HepG2 (cell line): Measurements from ENCODE around the gene BLOC1S4. TPM values are rescaled to one million over a fixed set of nuclear protein-coding genes. Genes with fewer than 3 reads are reported as not detected.

Experiments used
- ATF7-NPFF ChIP-seq: sonication (generic); formaldehyde crosslinking; IDR thresholded peaks from 2 replicates; pipeline ENCODE4 v1.8.1; 2023; ENCODE audit warnings: mild to moderate bottlenecking, low read depth, missing genetic modification reagents, moderate library complexity
- SMARCC2 ChIP-seq: fragments of 450-650 bp; IDR thresholded peaks from 2 replicates; pipeline ENCODE4 v1.6.1; 2017; ENCODE audit warnings: antibody characterized with exemption, mild to moderate bottlenecking
- SNRNP70 ChIP-seq: fragments of 200-400 bp; formaldehyde crosslinking; IDR thresholded peaks from 2 replicates; pipeline ENCODE4 v1.6.1; 2017; ENCODE audit warnings: mild to moderate bottlenecking, low read depth, low read length, moderate library complexity
- SP2 ChIP-seq: sonication (generic); formaldehyde crosslinking; IDR thresholded peaks from 2 replicates; pipeline ENCODE4 v1.5.1; 2020; ENCODE audit warnings: mild to moderate bottlenecking, missing genetic modification reagents
- SRSF4 ChIP-seq: fragments of 200-400 bp; formaldehyde crosslinking; IDR thresholded peaks from one replicate; pipeline ENCODE4 v1.6.1; 2018; ENCODE audit warnings: mild to moderate bottlenecking, low read depth, low read length, moderate library complexity; ENCODE audit not compliant: poor library complexity, severe bottlenecking
- SRSF9 ChIP-seq: fragments of 200-400 bp; formaldehyde crosslinking; IDR thresholded peaks from 2 replicates; pipeline ENCODE4 v1.6.1; 2018; ENCODE audit warnings: borderline replicate concordance, mild to moderate bottlenecking, low read depth, low read length; ENCODE audit not compliant: insufficient read depth, poor library complexity, severe bottlenecking
- TRAFD1 ChIP-seq: sonication (generic); formaldehyde crosslinking; IDR thresholded peaks from 2 replicates; pipeline ENCODE4 v1.5.1; 2020; ENCODE audit warnings: missing genetic modification reagents, mild to moderate bottlenecking, borderline replicate concordance
- ZBTB39 ChIP-seq: sonication (generic); formaldehyde crosslinking; IDR thresholded peaks from 2 replicates; pipeline ENCODE4 v1.5.0; 2020; ENCODE audit warnings: missing genetic modification reagents
- ZFP1 ChIP-seq: IDR thresholded peaks from 2 replicates; pipeline ENCODE4 v1.6.1; 2016
- ZNF441 ChIP-seq: sonication (generic); formaldehyde crosslinking; IDR thresholded peaks from 2 replicates; pipeline ENCODE4 v1.7.0; 2021; ENCODE audit warnings: missing genetic modification reagents, borderline replicate concordance
- ZNF484 ChIP-seq: sonication (generic); formaldehyde crosslinking; IDR thresholded peaks from 2 replicates; pipeline ENCODE4 v1.5.1; 2020; ENCODE audit warnings: mild to moderate bottlenecking, low read depth, missing genetic modification reagents, borderline replicate concordance
- ZNF589 ChIP-seq: sonication (generic); formaldehyde crosslinking; conservative IDR thresholded peaks from 2 replicates; pipeline ENCODE4 v1.8.0; 2022; ENCODE audit warnings: mild to moderate bottlenecking, moderate library complexity, missing genetic modification reagents
- ZNF605 ChIP-seq: sonication (generic); formaldehyde crosslinking; IDR thresholded peaks from 2 replicates; pipeline ENCODE4 v1.8.0; 2022; ENCODE audit warnings: mild to moderate bottlenecking, missing genetic modification reagents
- polyA plus RNA-seq, 8 experiments: library from polyadenylated mRNA; depleted of rRNA in 3 of 8; stranded (reverse) in 7 of 8; unstranded in 1 of 8; fragments of >200 nt; fragmentation: Illumina TruSeq in 4 of 8; extraction: Trizol in 4 of 8; gene quantifications; 2 replicates each; pipeline versions ENCODE4 v1.2.1 to v1.2.3, GENCODE V29; 2011 to 2016; ENCODE audit warnings: low read depth in 4 of 8, missing spikeins in 1 of 8, mixed read lengths in 1 of 8; ENCODE audit not compliant: insufficient read depth in 1 of 8
- total RNA-seq, 5 experiments: library from RNA; depleted of rRNA; stranded (reverse); fragments of >200 nt; fragmentation: Illumina TruSeq; extraction: Trizol; gene quantifications; 2 replicates each; pipeline ENCODE4 v1.2.3, GENCODE V29; 2016; ENCODE audit warnings: low read depth in 1 of 5
- TF ChIP-seq, protein P1 (sequence below): sonication (generic); formaldehyde crosslinking; conservative IDR thresholded peaks from 2 replicates; pipeline ENCODE4 v1.8.0; 2022; ENCODE audit warnings: mild to moderate bottlenecking, moderate library complexity, missing genetic modification reagents
- TF ChIP-seq, protein P2 (sequence below): sonication (generic); formaldehyde crosslinking; IDR thresholded peaks from 2 replicates; pipeline ENCODE4 v1.8.0; 2022; ENCODE audit warnings: missing genetic modification reagents, mild to moderate bottlenecking, borderline replicate concordance
- TF ChIP-seq, protein P3 (sequence below): sonication (generic); formaldehyde crosslinking; conservative IDR thresholded peaks from 2 replicates; pipeline ENCODE4 v1.4.0; 2020; ENCODE audit warnings: missing genetic modification reagents

The BLOC1S4 gene
- total and polyA plus RNA-seq, 2 of the 13 experiments (the other 11 are each of a cell fraction or from before 2014, with no cell fraction given) = 15.5 to 20.9 TPM

DNA sequence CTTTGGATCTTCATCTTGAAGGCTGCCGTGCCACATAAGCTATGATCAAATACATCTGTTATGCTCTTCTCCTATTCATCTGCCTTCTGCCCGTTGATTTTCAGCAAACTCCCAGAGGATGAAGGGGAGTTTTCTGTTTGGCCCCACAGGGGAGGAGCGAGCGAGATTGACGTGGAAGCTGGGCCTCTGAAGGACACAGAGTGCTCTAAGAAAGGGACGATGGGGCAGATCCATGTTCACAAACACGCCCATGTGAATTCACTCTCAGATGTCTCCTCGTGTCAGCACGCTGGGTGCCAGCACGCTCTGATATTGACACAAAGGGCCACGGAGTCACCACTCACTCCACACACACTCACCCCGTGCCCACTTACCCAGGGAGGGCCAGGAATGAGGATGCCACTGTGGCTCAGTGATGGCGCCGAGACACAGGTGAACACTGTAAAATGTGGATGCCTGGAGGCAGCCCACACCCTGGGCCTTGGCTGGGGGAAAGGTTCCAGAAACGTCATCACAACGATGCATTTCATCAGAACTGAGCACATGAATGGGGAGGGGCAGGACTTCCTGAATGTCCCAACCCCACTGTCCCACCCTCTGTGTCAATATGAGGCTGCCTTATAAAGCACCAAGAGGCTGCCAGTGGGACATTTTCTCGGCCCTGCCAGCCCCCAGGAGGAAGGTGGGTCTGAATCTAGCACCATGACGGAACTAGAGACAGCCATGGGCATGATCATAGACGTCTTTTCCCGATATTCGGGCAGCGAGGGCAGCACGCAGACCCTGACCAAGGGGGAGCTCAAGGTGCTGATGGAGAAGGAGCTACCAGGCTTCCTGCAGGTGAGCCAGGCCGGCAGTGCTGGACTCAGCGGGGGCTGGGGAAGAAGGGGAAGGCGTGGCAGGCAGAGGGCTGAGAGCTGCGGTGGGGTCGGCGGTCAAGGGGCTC, 22.5 kb upstream of the BLOC1S4 start, which contains the start of gene S100P (continued):
- TF ChIP-seq ZBTB39 (CRISPR knock-in tag) (no peak; the same call in 1 of the 2 replicates), SP2 (CRISPR knock-in tag) (peak; percentile 63), ZNF589 (no peak), ZNF605 (CRISPR knock-in tag) (no peak; the same call in none of the 2 replicates), SNRNP70 (no peak), SMARCC2 (no peak), ZNF441 (0 out of 2 replicates have a peak, but pooled peaks have one; percentile 19), ATF7-NPFF (CRISPR knock-in tag) (no peak), SRSF4 (no peak), TRAFD1 (CRISPR knock-in tag) (peak; percentile 45; the same call in 1 of the 2 replicates), ZNF484 (CRISPR knock-in tag) (no peak), SRSF9 (no peak), ZFP1 (peak; percentile 63; the same call in 1 of the 2 replicates)
- TF ChIP-seq, protein P1, sequence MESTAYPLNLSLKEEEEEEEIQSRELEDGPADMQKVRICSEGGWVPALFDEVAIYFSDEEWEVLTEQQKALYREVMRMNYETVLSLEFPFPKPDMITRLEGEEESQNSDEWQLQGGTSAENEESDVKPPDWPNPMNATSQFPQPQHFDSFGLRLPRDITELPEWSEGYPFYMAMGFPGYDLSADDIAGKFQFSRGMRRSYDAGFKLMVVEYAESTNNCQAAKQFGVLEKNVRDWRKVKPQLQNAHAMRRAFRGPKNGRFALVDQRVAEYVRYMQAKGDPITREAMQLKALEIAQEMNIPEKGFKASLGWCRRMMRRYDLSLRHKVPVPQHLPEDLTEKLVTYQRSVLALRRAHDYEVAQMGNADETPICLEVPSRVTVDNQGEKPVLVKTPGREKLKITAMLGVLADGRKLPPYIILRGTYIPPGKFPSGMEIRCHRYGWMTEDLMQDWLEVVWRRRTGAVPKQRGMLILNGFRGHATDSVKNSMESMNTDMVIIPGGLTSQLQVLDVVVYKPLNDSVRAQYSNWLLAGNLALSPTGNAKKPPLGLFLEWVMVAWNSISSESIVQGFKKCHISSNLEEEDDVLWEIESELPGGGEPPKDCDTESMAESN = peak; percentile 44; the same call in 1 of the 2 replicates
- TF ChIP-seq, protein P2, sequence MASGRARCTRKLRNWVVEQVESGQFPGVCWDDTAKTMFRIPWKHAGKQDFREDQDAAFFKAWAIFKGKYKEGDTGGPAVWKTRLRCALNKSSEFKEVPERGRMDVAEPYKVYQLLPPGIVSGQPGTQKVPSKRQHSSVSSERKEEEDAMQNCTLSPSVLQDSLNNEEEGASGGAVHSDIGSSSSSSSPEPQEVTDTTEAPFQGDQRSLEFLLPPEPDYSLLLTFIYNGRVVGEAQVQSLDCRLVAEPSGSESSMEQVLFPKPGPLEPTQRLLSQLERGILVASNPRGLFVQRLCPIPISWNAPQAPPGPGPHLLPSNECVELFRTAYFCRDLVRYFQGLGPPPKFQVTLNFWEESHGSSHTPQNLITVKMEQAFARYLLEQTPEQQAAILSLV (CRISPR knock-in tag) = peak; percentile 75
- TF ChIP-seq, protein P3, sequence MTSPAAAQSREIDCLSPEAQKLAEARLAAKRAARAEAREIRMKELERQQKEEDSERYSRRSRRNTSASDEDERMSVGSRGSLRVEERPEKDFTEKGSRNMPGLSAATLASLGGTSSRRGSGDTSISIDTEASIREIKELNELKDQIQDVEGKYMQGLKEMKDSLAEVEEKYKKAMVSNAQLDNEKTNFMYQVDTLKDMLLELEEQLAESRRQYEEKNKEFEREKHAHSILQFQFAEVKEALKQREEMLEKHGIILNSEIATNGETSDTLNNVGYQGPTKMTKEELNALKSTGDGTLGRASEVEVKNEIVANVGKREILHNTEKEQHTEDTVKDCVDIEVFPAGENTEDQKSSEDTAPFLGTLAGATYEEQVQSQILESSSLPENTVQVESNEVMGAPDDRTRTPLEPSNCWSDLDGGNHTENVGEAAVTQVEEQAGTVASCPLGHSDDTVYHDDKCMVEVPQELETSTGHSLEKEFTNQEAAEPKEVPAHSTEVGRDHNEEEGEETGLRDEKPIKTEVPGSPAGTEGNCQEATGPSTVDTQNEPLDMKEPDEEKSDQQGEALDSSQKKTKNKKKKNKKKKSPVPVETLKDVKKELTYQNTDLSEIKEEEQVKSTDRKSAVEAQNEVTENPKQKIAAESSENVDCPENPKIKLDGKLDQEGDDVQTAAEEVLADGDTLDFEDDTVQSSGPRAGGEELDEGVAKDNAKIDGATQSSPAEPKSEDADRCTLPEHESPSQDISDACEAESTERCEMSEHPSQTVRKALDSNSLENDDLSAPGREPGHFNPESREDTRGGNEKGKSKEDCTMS (CRISPR knock-in tag) = no peak
